Measurements from ENCODE around the gene INPP4B.

Gene INPP4B

GRCh38 chr4:142500966-142501365, 345.1 kb downstream of the INPP4B start:
- DNase-seq (ENCODE audit: low read depth): no peak
- no peak overlapping the region for H3K4me3 ChIP-seq (ENCODE audit: low read depth, low read length)
- TF ChIP-seq MYC (IDR thresholded peaks at IDR 0.05; ENCODE audit: low read depth, low read length) (no peak), POLR2A (IDR thresholded peaks at IDR 0.05; ENCODE audit: extremely low read depth, insufficient read length) (no peak), MAX (IDR thresholded peaks at IDR 0.05; ENCODE audit: low read depth, low read length) (no peak)
- TF ChIP-seq, protein P1, sequence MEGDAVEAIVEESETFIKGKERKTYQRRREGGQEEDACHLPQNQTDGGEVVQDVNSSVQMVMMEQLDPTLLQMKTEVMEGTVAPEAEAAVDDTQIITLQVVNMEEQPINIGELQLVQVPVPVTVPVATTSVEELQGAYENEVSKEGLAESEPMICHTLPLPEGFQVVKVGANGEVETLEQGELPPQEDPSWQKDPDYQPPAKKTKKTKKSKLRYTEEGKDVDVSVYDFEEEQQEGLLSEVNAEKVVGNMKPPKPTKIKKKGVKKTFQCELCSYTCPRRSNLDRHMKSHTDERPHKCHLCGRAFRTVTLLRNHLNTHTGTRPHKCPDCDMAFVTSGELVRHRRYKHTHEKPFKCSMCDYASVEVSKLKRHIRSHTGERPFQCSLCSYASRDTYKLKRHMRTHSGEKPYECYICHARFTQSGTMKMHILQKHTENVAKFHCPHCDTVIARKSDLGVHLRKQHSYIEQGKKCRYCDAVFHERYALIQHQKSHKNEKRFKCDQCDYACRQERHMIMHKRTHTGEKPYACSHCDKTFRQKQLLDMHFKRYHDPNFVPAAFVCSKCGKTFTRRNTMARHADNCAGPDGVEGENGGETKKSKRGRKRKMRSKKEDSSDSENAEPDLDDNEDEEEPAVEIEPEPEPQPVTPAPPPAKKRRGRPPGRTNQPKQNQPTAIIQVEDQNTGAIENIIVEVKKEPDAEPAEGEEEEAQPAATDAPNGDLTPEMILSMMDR (IDR thresholded peaks at IDR 0.05; ENCODE audit: low read depth, low read length): no peak

DNA sequence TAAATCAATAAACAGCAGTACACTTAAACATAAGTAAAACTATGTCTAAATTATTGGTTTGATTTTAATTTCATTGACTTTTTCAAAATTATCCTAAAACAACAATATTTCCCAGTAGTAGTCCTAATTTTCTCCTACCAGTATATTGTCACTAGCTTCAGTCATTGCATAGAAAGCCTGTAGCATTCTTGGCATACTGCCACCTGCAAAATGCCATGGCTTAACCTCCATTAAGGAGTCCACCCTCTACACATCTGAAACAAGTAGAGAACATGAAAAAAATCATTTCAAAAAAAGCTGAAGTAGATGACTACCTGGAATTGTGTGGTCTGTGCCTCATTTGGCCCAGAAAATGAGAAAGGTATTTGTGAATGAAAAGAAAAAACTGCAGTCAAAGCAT, 348.5 kb downstream of the INPP4B start:
- no peak for DNase-seq (ENCODE audit: low read depth)
- TF ChIP-seq MYC (IDR thresholded peaks at IDR 0.05; ENCODE audit: low read depth, low read length): no peak
- TF ChIP-seq, protein P1 (IDR thresholded peaks at IDR 0.05; ENCODE audit: low read depth, low read length): no peak
- no peak for TF ChIP-seq POLR2A (IDR thresholded peaks at IDR 0.05; ENCODE audit: extremely low read depth, insufficient read length)
- no peak for TF ChIP-seq MAX (IDR thresholded peaks at IDR 0.05; ENCODE audit: low read depth, low read length)
- H3K4me3 ChIP-seq (ENCODE audit: low read depth, low read length): no peak overlapping the region

DNA sequence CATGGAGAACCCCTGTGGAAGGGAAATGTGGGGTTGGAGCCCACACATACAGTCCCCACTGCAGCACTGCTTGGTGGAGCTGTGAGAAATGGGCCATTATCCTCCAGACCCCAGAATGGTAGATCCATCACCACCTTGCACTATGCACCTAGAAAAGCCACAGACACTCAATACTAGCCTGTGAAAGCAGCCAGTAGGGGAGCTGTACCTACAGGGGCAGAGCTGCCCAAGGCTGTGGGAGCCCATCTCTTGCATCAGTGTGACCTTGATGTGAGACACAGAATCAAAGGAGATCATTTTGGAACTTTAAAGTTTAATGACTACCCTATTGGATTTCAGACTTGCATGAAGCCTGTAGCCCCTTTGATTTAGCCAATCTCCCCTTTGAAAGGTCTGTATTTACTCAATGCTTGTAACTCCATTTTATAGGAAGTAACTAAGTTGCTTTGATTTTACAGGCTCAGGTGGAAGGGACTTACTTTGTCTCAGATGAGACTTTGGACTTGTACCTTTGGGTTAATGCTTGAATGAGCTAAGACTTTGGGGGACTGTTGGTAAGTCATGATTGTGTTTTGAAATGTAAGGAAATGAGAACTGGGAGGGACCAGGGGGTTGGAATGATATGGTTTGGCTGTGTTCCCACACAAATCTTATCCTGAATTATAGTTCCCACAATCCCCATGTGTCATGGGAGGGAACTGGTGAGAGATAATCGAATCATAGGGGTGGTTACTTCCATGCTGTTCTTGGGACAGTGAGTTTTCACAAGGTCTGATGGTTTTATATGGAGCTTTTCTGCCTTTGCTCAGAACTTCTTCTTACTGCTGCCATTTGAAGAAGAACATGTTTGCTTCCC, 352.6 kb downstream of the INPP4B start:
- TF ChIP-seq POLR2A (IDR thresholded peaks at IDR 0.05; ENCODE audit: extremely low read depth, insufficient read length) (no peak), MAX (IDR thresholded peaks at IDR 0.05; ENCODE audit: low read depth, low read length) (no peak), MYC (IDR thresholded peaks at IDR 0.05; ENCODE audit: low read depth, low read length) (no peak)
- TF ChIP-seq, protein P1 (IDR thresholded peaks at IDR 0.05; ENCODE audit: low read depth, low read length): no peak
- H3K4me3 ChIP-seq (ENCODE audit: low read depth, low read length): no peak overlapping the region
- DNase-seq (ENCODE audit: low read depth): no peak

DNA sequence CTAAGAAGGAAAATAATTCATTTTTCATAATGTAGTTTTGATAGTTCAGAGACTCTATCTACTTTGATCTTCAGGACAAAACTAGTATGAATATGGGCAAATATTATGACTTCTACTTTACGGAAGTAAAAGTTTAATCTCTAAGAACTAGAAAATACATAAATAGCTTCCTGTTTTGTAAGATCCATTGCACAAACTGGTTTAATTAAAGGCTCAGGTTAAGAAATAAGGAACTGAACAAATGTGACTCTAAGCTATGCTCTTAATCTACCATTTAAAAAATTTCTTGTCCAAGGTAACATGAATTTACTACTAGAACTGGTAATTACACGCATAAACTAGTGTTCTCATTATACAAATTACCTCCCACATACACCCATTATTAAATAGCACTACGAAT, 360.6 kb downstream of the INPP4B start:
- TF ChIP-seq MAX (IDR thresholded peaks at IDR 0.05; ENCODE audit: low read depth, low read length) (no peak), POLR2A (IDR thresholded peaks at IDR 0.05; ENCODE audit: extremely low read depth, insufficient read length) (no peak), MYC (IDR thresholded peaks at IDR 0.05; ENCODE audit: low read depth, low read length) (no peak)
- TF ChIP-seq, protein P1 (IDR thresholded peaks at IDR 0.05; ENCODE audit: low read depth, low read length): no peak
- DNase-seq (ENCODE audit: low read depth): peak; percentile 20
- no peak overlapping the region for H3K4me3 ChIP-seq (ENCODE audit: low read depth, low read length)

DNA sequence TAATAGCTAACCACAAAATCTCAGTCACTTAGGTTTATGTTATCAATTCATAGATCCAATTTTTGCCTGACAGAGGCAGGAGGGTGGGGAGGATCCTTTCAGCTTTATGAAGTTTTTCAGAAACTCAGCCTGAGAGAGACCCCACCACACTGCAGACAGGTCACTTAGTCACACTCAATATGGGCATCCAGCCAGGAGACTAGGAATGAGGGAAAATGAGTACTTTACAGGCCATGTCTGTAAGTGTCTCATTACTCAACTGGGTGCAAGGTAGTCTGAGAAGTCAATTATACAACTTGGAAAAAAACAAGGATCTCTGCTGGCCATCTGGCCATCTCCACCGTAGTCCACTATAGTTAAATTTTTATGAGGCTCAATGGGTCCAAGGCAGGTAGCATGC, 365.9 kb downstream of the INPP4B start:
- H3K4me3 ChIP-seq (ENCODE audit: low read depth, low read length): no peak overlapping the region
- no peak for DNase-seq (ENCODE audit: low read depth)
- TF ChIP-seq MAX (IDR thresholded peaks at IDR 0.05; ENCODE audit: low read depth, low read length) (no peak), POLR2A (IDR thresholded peaks at IDR 0.05; ENCODE audit: extremely low read depth, insufficient read length) (no peak)
- TF ChIP-seq, protein P1 (IDR thresholded peaks at IDR 0.05; ENCODE audit: low read depth, low read length): no peak

Data from NB4 (cell line).